HepG2 (cell line): ENCODE measurements around the gene TBC1D5. TPM values are rescaled to one million over a fixed set of nuclear protein-coding genes. Genes with fewer than 3 reads are reported as not detected.

Experiments used
- ATAC-seq: fragments of 200-7000 bp; cut with Tn5 transposase; 3 replicates; pipeline ENCODE4 v1.9.1; 2020; ENCODE audit warnings: mild to moderate bottlenecking, moderate library complexity
- BruUV-seq: library from RNA; stranded (reverse); fragments of 400-500 nt; replicated peaks from 2 replicates; lab custom pipeline; 2021; lab: Mats Ljungman, UMichigan
- CTCF ChIA-PET: fragments of 300-600 bp; formaldehyde crosslinking; extraction: SDS; loops from one replicate; lab custom pipeline; 2021; ENCODE audit warnings: low total read pairs, inconsistent platforms, low intra/inter-chr PET ratio; lab: Yijun Ruan, JAX
- POLR2A ChIA-PET: fragments of 350-600 bp; sonication (Branson Sonifier 250); formaldehyde crosslinking; loops from one replicate; lab custom pipeline; 2020; ENCODE audit warnings: antibody characterized with exemption, inconsistent platforms; lab: Yijun Ruan, JAX
- DNase-seq: peaks from one replicate; pipeline ENCODE4 v3.0.0-alpha.2; 2015; ENCODE audit warnings: low spot score
- FAIRE-seq: peaks from 3 replicates; lab custom pipeline; 2011; peaks lifted over from hg19 to GRCh38; lab: Jason Lieb, UNC
- H2AFZ ChIP-seq: one replicate; pipeline ENCODE4 v1.6.1; 2011; ENCODE audit warnings: low read length, inconsistent platforms
- H3K27ac ChIP-seq: fragments of 300-600 bp; 3 replicates; pipeline ENCODE4 v1.8.0; 2011; ENCODE audit warnings: mixed run types, mild to moderate bottlenecking, mixed read lengths, low read length, inconsistent platforms; ENCODE audit not compliant: insufficient read depth; ENCODE audit errors: extremely low read length
- H3K27me3 ChIP-seq, 2 experiments: fragments of 200-600 bp in 1 of 2; 2 replicates in 1 of 2; 3 replicates in 1 of 2; pipeline versions ENCODE4 v1.6.0 to v1.8.0; 2011; ENCODE audit warnings: low read length in 2 of 2, mild to moderate bottlenecking in 2 of 2, moderate library complexity in 2 of 2, inconsistent platforms in 1 of 2; ENCODE audit not compliant: insufficient read depth in 2 of 2, control insufficient read depth in 1 of 2
- H3K36me3 ChIP-seq, 2 experiments: fragments of 200-600 bp in 1 of 2; replicated peaks in 1 of 2; 2 replicates in 1 of 2; 3 replicates in 1 of 2; pipeline versions ENCODE4 v1.5.1 to v1.8.0; 2011; ENCODE audit warnings: low read length in 2 of 2, inconsistent platforms in 1 of 2; ENCODE audit not compliant: insufficient read depth in 2 of 2, control insufficient read depth in 1 of 2
- H3K4me1 ChIP-seq: 2 replicates; pipeline ENCODE4 v1.5.1; 2012; ENCODE audit warnings: low read length, inconsistent platforms; ENCODE audit not compliant: insufficient read depth
- H3K4me2 ChIP-seq: 2 replicates; pipeline ENCODE4 v1.6.0; 2011; ENCODE audit warnings: low read depth, low read length, inconsistent platforms
- H3K4me3 ChIP-seq, 3 experiments: fragments of 200-600 bp in 1 of 3; sonication (generic), shearing (Covaris generic) in 1 of 3; replicated peaks in 1 of 3; 2 replicates each; pipeline ENCODE4 v1.5.1; 2011 to 2016; ENCODE audit warnings: low read length in 3 of 3, inconsistent platforms in 2 of 3, low read depth in 2 of 3, mild to moderate bottlenecking in 2 of 3, control low read depth in 1 of 3, mixed read lengths in 1 of 3; ENCODE audit not compliant: insufficient read depth in 1 of 3
- H3K79me2 ChIP-seq: one replicate; pipeline ENCODE4 v1.6.1; 2011; ENCODE audit warnings: low read length, inconsistent platforms; ENCODE audit not compliant: insufficient read depth
- H3K9ac ChIP-seq: 2 replicates; pipeline ENCODE4 v1.6.0; 2011; ENCODE audit warnings: mild to moderate bottlenecking, low read depth, low read length, inconsistent platforms; ENCODE audit not compliant: insufficient read depth
- H3K9me3 ChIP-seq: 2 replicates; pipeline ENCODE4 v1.5.1; 2012; ENCODE audit warnings: mild to moderate bottlenecking, low read length
- H4K20me1 ChIP-seq: 2 replicates; pipeline ENCODE4 v1.6.0; 2011; ENCODE audit warnings: inconsistent platforms, mild to moderate bottlenecking, low read length, moderate library complexity; ENCODE audit not compliant: insufficient read depth
- CHD2 ChIP-seq: IDR thresholded peaks from 2 replicates; pipeline ENCODE4 v1.6.1; 2011; ENCODE audit warnings: low read depth, low read length, improper control_type of control experiment
- HMG20A ChIP-seq: IDR thresholded peaks from 2 replicates; pipeline ENCODE4 v1.6.1; 2016; ENCODE audit warnings: borderline replicate concordance
- MAFF ChIP-seq: IDR thresholded peaks from 2 replicates; pipeline ENCODE4 v1.6.1; 2011; ENCODE audit warnings: low read depth, low read length, improper control_type of control experiment
- MAFK ChIP-seq, 2 experiments: IDR thresholded peaks in 1 of 2; conservative IDR thresholded peaks in 1 of 2; 2 replicates each; pipeline ENCODE4 v1.6.1; 2011; ENCODE audit warnings: improper control_type of control experiment in 2 of 2, low read length in 2 of 2
- NFKBIZ ChIP-seq: IDR thresholded peaks from 2 replicates; pipeline ENCODE4 v1.6.1; 2018; ENCODE audit warnings: missing genetic modification reagents, missing compliant biosample characterization
- RAD21 ChIP-seq: fragments of 450-650 bp; formaldehyde crosslinking; IDR thresholded peaks from 2 replicates; pipeline ENCODE4 v1.5.0; 2020; ENCODE audit warnings: mild to moderate bottlenecking
- TAF15 ChIP-seq: fragments of 200-400 bp; formaldehyde crosslinking; IDR thresholded peaks from one replicate; pipeline ENCODE4 v1.6.1; 2018; ENCODE audit warnings: mild to moderate bottlenecking, low read depth, low read length; ENCODE audit not compliant: poor library complexity, severe bottlenecking
- ZNF20 ChIP-seq: sonication (generic); formaldehyde crosslinking; IDR thresholded peaks from 2 replicates; pipeline ENCODE4 v1.4.0; 2020; ENCODE audit warnings: mild to moderate bottlenecking, moderate library complexity, missing genetic modification reagents
- WGBS: methylation state at CpG from one replicate; pipeline ENCODE4 v1.1.6; 2017; ENCODE audit warnings: low lambda C conversion rate; 5-methylcytosine and 5-hydroxymethylcytosine counted together
- in situ Hi-C: cut with HindIII; loops from 2 replicates; pipeline ENCODE4 v1.10.0; 2017; ENCODE audit warnings: low pct_unique_long_range_greater_than_20kb; ENCODE audit not compliant: extremely low pct_ligation_motif_present
- intact Hi-C: fragments of 100-400 bp; cut with micrococcal nuclease; formaldehyde crosslinking; loops from one replicate; pipeline ENCODE4 v1.10.0; 2022; ENCODE audit not compliant: unreplicated experiment
- polyA plus RNA-seq, 8 experiments: library from polyadenylated mRNA; depleted of rRNA in 3 of 8; stranded (reverse) in 7 of 8; unstranded in 1 of 8; fragments of >200 nt; fragmentation: Illumina TruSeq in 4 of 8; extraction: Trizol in 4 of 8; gene quantifications; 2 replicates each; pipeline versions ENCODE4 v1.2.1 to v1.2.3, GENCODE V29; 2011 to 2016; ENCODE audit warnings: low read depth in 4 of 8, missing spikeins in 1 of 8, mixed read lengths in 1 of 8; ENCODE audit not compliant: insufficient read depth in 1 of 8
- total RNA-seq, 5 experiments: library from RNA; depleted of rRNA; stranded (reverse); fragments of >200 nt; fragmentation: Illumina TruSeq; extraction: Trizol; gene quantifications; 2 replicates each; pipeline ENCODE4 v1.2.3, GENCODE V29; 2016; ENCODE audit warnings: low read depth in 1 of 5
- TF ChIP-seq, protein P1 (sequence below): sonication (generic); formaldehyde crosslinking; IDR thresholded peaks from 2 replicates; pipeline ENCODE4 v1.4.0; 2020; ENCODE audit warnings: missing genetic modification reagents, borderline replicate concordance

Gene TBC1D5
- total and polyA plus RNA-seq, 2 of the 13 experiments (the other 11 are each of a cell fraction or from before 2014, with no cell fraction given) = 19.2 to 33.3 TPM

- intact Hi-C loops (no loop called here), in situ Hi-C loops (no loop called here)
- no peak overlapping the region for H3K9ac ChIP-seq
- ChIA-PET CTCF (no interaction called here), POLR2A (no interaction called here)
- DNase-seq = no peak
- H3K4me3 ChIP-seq = no peak overlapping the region
- TF ChIP-seq ZNF20 (CRISPR knock-in tag) (no peak), MAFK (conservative IDR thresholded peaks at IDR 0.05 in 1 of 2, IDR thresholded peaks at IDR 0.05 in 1 of 2; ENCODE audit: low read length in 2 of 2) (peak; percentile 50), RAD21 (CRISPR knock-in tag) (no peak), HMG20A (CRISPR knock-in tag) (no peak), TAF15 (no peak), NFKBIZ (CRISPR knock-in tag) (no peak), CHD2 (no peak), MAFF (peak; percentile 18; the same call in 1 of the 2 replicates)
- TF ChIP-seq, protein P1, sequence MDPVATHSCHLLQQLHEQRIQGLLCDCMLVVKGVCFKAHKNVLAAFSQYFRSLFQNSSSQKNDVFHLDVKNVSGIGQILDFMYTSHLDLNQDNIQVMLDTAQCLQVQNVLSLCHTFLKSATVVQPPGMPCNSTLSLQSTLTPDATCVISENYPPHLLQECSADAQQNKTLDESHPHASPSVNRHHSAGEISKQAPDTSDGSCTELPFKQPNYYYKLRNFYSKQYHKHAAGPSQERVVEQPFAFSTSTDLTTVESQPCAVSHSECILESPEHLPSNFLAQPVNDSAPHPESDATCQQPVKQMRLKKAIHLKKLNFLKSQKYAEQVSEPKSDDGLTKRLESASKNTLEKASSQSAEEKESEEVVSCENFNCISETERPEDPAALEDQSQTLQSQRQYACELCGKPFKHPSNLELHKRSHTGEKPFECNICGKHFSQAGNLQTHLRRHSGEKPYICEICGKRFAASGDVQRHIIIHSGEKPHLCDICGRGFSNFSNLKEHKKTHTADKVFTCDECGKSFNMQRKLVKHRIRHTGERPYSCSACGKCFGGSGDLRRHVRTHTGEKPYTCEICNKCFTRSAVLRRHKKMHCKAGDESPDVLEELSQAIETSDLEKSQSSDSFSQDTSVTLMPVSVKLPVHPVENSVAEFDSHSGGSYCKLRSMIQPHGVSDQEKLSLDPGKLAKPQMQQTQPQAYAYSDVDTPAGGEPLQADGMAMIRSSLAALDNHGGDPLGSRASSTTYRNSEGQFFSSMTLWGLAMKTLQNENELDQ (CRISPR knock-in tag) = no peak
- H3K36me3 ChIP-seq = no peaks in the 10 kb centered on the region
- WGBS = 100% methylated on average over 1 of the region's 1 CpG
- no peaks in the 10 kb centered on the region for H3K4me1 ChIP-seq
- no peaks in the 10 kb centered on the region for H3K9me3 ChIP-seq
- H3K27ac ChIP-seq = no peak overlapping the region
- BruUV-seq = no TSS peak
- no peaks in the 10 kb centered on the region for H3K27me3 ChIP-seq
- FAIRE-seq = no peak
- H3K79me2 ChIP-seq = no peaks in the 10 kb centered on the region
- no peak for ATAC-seq
- H3K4me2 ChIP-seq = no peak overlapping the region
- no peak overlapping the region for H2AFZ ChIP-seq
- no peaks in the 10 kb centered on the region for H4K20me1 ChIP-seq
Measured at GRCh38 chr3:17221529-17221928, 520.9 kb downstream of the TBC1D5 start.
